ENCODE results near the gene RAP1A.
"Not testable (repeated sequence)": the region's sequence is repeated elsewhere in the genome, so short reads cannot be mapped to it uniquely, and the experiment has no call there.

The RAP1A gene

DNA sequence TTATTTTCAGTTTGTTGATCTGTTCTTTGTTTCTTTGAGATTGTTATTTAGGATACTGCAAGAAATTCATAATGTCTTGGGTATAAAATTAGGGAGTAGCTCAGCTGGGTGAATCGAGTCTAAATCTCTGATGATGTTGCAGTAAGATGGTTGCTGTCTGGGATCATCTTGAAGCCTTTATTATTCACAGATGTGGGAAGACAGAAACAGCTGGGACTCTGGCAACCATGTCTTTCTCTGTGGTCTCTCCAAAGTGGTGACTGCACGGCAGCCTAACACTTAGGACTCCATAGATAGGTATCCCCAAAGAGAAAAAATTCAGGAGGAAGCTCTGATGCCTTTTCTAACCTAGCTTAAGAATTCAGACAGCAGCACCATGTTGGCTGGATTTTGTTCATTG, 52.7 kb downstream of the RAP1A start:
- no peak for TF ChIP-seq CTCF (IDR thresholded peaks at IDR 0.05; ENCODE audit: extremely low read depth, missing control alignments)
- DNase-seq (ENCODE audit: low spot score): no peak

DNA sequence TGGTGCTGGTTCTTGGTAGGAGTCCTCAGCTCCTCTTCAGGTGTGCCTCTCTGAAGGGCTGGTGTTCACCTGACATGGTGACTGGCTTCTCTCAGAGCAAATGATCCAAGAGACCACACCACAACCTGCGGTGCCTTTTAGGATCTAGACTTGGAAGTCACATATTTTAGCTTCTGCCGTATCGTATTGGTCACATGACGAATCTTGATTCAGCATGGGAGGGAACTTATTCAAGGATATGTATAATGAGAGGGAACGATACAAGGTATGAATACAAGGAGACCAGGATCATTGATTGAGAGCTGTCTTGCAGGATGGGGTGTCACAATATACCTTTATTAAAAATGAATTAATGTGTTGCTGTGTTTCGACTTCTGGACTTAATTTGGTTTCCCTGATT, 58.0 kb downstream of the RAP1A start:
- no peak for TF ChIP-seq CTCF (IDR thresholded peaks at IDR 0.05; ENCODE audit: extremely low read depth, missing control alignments)
- DNase-seq (ENCODE audit: low spot score): no peak

DNA sequence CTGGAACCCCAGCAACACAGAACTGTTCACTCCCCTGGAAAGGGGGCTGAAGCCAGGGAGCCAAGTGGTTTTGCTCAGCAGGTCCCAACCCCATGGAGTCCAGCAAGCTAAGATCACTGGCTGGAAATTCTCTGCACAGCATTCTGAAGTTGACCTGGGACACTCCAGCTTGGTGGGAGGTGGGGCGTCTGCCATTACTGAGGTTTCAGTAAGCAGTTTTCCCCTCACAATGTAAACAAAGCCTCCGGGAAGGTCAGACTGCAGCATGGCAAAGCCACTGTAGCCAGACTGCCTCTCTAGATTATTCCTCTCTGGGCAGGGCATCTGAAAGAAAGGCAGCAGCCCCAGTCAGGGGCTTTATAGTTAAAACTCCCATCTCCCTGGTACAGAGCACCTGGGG, 60.0 kb downstream of the RAP1A start:
- TF ChIP-seq CTCF (IDR thresholded peaks at IDR 0.05; ENCODE audit: extremely low read depth, missing control alignments): no peak
- DNase-seq (ENCODE audit: low spot score): no peak

DNA sequence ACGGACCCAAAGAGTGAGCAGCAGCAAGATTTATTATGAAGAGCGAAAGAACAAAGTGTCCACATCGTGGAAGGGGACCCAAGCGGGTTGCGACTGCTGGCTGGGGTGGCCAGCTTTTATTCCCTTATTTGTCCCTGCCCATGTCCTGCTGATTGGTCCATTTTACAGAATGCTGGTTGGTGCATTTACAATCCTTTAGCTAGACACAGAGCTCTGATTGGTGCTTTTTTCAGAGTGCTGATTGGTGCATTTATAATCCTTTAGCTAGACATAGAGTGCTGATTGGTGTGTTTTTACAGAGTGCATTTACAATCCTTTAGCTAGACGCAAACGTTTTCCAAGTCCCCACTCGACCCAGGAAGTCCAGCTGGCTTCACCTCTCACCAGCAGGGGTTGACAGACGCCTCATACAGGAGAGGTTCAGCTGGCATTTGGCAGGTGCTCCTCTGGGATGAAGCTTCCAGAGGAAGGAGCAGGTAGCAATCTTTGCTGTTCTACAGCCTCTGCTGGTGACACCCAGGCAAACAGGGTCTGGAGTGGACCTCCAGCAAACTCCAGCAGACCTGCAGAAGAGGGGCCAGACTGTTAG, 60.7 kb downstream of the RAP1A start:
- not testable (repeated sequence) for DNase-seq (ENCODE audit: low spot score)

- not testable (repeated sequence) for DNase-seq (ENCODE audit: low spot score)
Measured at GRCh38 chr1:111685293-111686153, 65.9 kb downstream of the RAP1A start.

- no peak for DNase-seq (ENCODE audit: low spot score)
- no peak for TF ChIP-seq CTCF (IDR thresholded peaks at IDR 0.05; ENCODE audit: extremely low read depth, missing control alignments)
Measured at GRCh38 chr1:111690306-111690617, 70.7 kb downstream of the RAP1A start.

GRCh38 chr1:111691886-111692285, 72.3 kb downstream of the RAP1A start:
- no peak for TF ChIP-seq CTCF (IDR thresholded peaks at IDR 0.05; ENCODE audit: extremely low read depth, missing control alignments)
- DNase-seq (ENCODE audit: low spot score): no peak

- DNase-seq (ENCODE audit: low spot score): no peak
- TF ChIP-seq CTCF (IDR thresholded peaks at IDR 0.05; ENCODE audit: extremely low read depth, missing control alignments): no peak
Measured at GRCh38 chr1:111695801-111696200, 76.2 kb downstream of the RAP1A start.
